K562 (cell line): ENCODE results near the gene FAM151A.
A peak's percentile ranks its signal among the peaks of the same experiment; 100 is the strongest.

Experiments
- ARID2 ChIP-seq: fragments of 450-650 bp; IDR thresholded peaks from 2 replicates; pipeline ENCODE4 v1.6.1; 2017; ENCODE audit warnings: antibody characterized with exemption, mild to moderate bottlenecking
- CBFB ChIP-seq: sonication (generic); formaldehyde crosslinking; IDR thresholded peaks from 2 replicates; pipeline ENCODE4 v1.4.0; 2020; ENCODE audit warnings: mild to moderate bottlenecking, missing genetic modification reagents
- CREB3 ChIP-seq: fragments of 450-650 bp; conservative IDR thresholded peaks from 2 replicates; pipeline ENCODE4 v1.6.1; 2016; ENCODE audit warnings: missing genetic modification characterization, low read depth, mild to moderate bottlenecking, missing compliant biosample characterization, moderate library complexity
- CTCF ChIP-seq, 3 experiments: IDR thresholded peaks in 2 of 3; conservative IDR thresholded peaks in 1 of 3; 2 replicates each; pipeline ENCODE4 v1.5.1; 2011 to 2012; ENCODE audit warnings: low read length in 3 of 3, mild to moderate bottlenecking in 3 of 3, control low read depth in 2 of 3, improper control_type of control experiment in 1 of 3, inconsistent platforms in 1 of 3, low read depth in 1 of 3, mixed read lengths in 1 of 3, moderate library complexity in 1 of 3; ENCODE audit not compliant: insufficient read depth in 2 of 3
- ESRRA ChIP-seq: fragments of 450-650 bp; IDR thresholded peaks from 2 replicates; pipeline ENCODE4 v1.6.1; 2014; ENCODE audit warnings: low read depth, mild to moderate bottlenecking, moderate library complexity, borderline replicate concordance
- EZH2 ChIP-seq: IDR thresholded peaks from 2 replicates; pipeline ENCODE4 v1.6.1; 2012; ENCODE audit warnings: low read depth, mild to moderate bottlenecking, inconsistent platforms, low read length, borderline replicate concordance
- HNRNPK ChIP-seq: fragments of 200-400 bp; formaldehyde crosslinking; IDR thresholded peaks from one replicate; pipeline ENCODE4 v1.6.1; 2018; ENCODE audit warnings: mild to moderate bottlenecking, low read depth, low read length; ENCODE audit not compliant: poor library complexity, severe bottlenecking
- HNRNPUL1 ChIP-seq: fragments of 200-400 bp; formaldehyde crosslinking; IDR thresholded peaks from 2 replicates; pipeline ENCODE4 v1.6.1; 2017; ENCODE audit warnings: low read length
- MAFF ChIP-seq: IDR thresholded peaks from 2 replicates; pipeline ENCODE4 v1.6.1; 2012; ENCODE audit warnings: low read length, improper control_type of control experiment
- TBP ChIP-seq: optimal IDR thresholded peaks from 2 replicates; pipeline ENCODE3; 2011; ENCODE audit warnings: low read depth, low read length, improper control_type of control experiment
- TCF7 ChIP-seq: sonication (generic); IDR thresholded peaks from 2 replicates; pipeline ENCODE4 v1.6.1; 2016; ENCODE audit warnings: antibody characterized with exemption, borderline replicate concordance
- U2AF2 ChIP-seq: fragments of 200-400 bp; formaldehyde crosslinking; optimal IDR thresholded peaks from 2 replicates; pipeline ENCODE3; 2017; ENCODE audit warnings: low read depth, mild to moderate bottlenecking, low read length
- ZNF146 ChIP-seq: IDR thresholded peaks from one replicate; pipeline ENCODE4 v1.6.1; 2018; ENCODE audit warnings: missing compliant biosample characterization; ENCODE audit not compliant: unreplicated experiment

GRCh38 chr1:54668567-54668966, 45.2 kb upstream of the FAM151A start:
- TF ChIP-seq MAFF (no peak), CBFB (CRISPR knock-in tag) (no peak), EZH2 (no peak), TBP (no peak), U2AF2 (no peak), HNRNPK (no peak), CREB3 (tag) (no peak), ARID2 (no peak), ESRRA (no peak), TCF7 (no peak), CTCF (IDR thresholded peaks at IDR 0.05 in 2 of 3, conservative IDR thresholded peaks at IDR 0.05 in 1 of 3; ENCODE audit: insufficient read depth in 2 of 3, low read depth in 1 of 3, low read length in 3 of 3) (peak; percentile 21 to 31 (median 27); a peak in 3 of 6 replicates), HNRNPUL1 (no peak), ZNF146 (CRISPR knock-in tag) (no peak)
